GM12878 (cell line): ENCODE data around the gene NPNT.

Experiments
- BHLHE40 ChIP-seq, 2 experiments: fragments of 450-650 bp in 1 of 2; IDR thresholded peaks; 2 replicates each; pipeline ENCODE4 v1.6.1; 2011 to 2017; ENCODE audit warnings: low read depth in 2 of 2, borderline replicate concordance in 1 of 2, improper control_type of control experiment in 1 of 2, low read length in 1 of 2, mild to moderate bottlenecking in 1 of 2
- CHD2 ChIP-seq: IDR thresholded peaks from 2 replicates; pipeline ENCODE4 v1.6.1; 2011; ENCODE audit warnings: low read depth, low read length, improper control_type of control experiment, borderline replicate concordance
- CTCF ChIP-seq, 3 experiments: IDR thresholded peaks in 2 of 3; conservative IDR thresholded peaks in 1 of 3; 2 replicates each; pipeline ENCODE4 v1.5.1; 2011; ENCODE audit warnings: low read depth in 3 of 3, low read length in 3 of 3, mild to moderate bottlenecking in 3 of 3, control low read depth in 2 of 3, moderate library complexity in 2 of 3, inconsistent platforms in 1 of 3, mixed read lengths in 1 of 3; ENCODE audit not compliant: control insufficient read depth in 2 of 3, insufficient read depth in 1 of 3; ENCODE audit errors: extremely low read depth in 1 of 3
- ELK1 ChIP-seq: IDR thresholded peaks from 2 replicates; pipeline ENCODE4 v1.6.1; 2012; ENCODE audit warnings: low read depth, low read length, improper control_type of control experiment
- NRF1 ChIP-seq: conservative IDR thresholded peaks from 2 replicates; pipeline ENCODE4 v1.6.1; 2011; ENCODE audit warnings: mild to moderate bottlenecking, low read depth, low read length, improper control_type of control experiment
- POLR2AphosphoS5 ChIP-seq: IDR thresholded peaks from 2 replicates; pipeline ENCODE4 v1.6.1; 2011; ENCODE audit warnings: mild to moderate bottlenecking, low read length, inconsistent platforms
- RAD21 ChIP-seq: IDR thresholded peaks from 2 replicates; pipeline ENCODE4 v1.6.1; 2011; ENCODE audit warnings: mild to moderate bottlenecking, low read depth, low read length, moderate library complexity; ENCODE audit not compliant: insufficient read depth
- RB1 ChIP-seq: fragments of 450-650 bp; formaldehyde crosslinking; IDR thresholded peaks from 2 replicates; pipeline ENCODE4 v1.6.1; 2017; ENCODE audit warnings: mild to moderate bottlenecking, borderline replicate concordance
- REST ChIP-seq: IDR thresholded peaks from 2 replicates; pipeline ENCODE4 v1.6.1; 2012; ENCODE audit warnings: mild to moderate bottlenecking, low read depth, low read length
- RFX5 ChIP-seq: IDR thresholded peaks from 2 replicates; pipeline ENCODE4 v1.6.1; 2011; ENCODE audit warnings: low read depth, low read length, improper control_type of control experiment
- SP1 ChIP-seq: IDR thresholded peaks from one replicate; pipeline ENCODE4 v1.6.1; 2011; ENCODE audit warnings: low read depth, low read length
- SREBF2 ChIP-seq: IDR thresholded peaks from 2 replicates; pipeline ENCODE4 v1.6.1; 2012; ENCODE audit warnings: mild to moderate bottlenecking, low read length
- ZZZ3 ChIP-seq: IDR thresholded peaks from 2 replicates; pipeline ENCODE4 v1.6.1; 2011; ENCODE audit warnings: low read depth; ENCODE audit not compliant: control insufficient read depth, insufficient read length

- no peak for TF ChIP-seq ZZZ3
- TF ChIP-seq CHD2: no peak
- no peak for TF ChIP-seq NRF1
- no peak for TF ChIP-seq RB1
- no peak for TF ChIP-seq POLR2AphosphoS5
- TF ChIP-seq REST: no peak
- TF ChIP-seq ELK1: no peak
- no peak for TF ChIP-seq CTCF (IDR thresholded peaks at IDR 0.05 in 2 of 3, conservative IDR thresholded peaks at IDR 0.05 in 1 of 3; ENCODE audit: control insufficient read depth in 2 of 3, extremely low read depth in 1 of 3, insufficient read depth in 1 of 3, low read depth in 3 of 3, low read length in 3 of 3)
- no peak for TF ChIP-seq RFX5
- TF ChIP-seq SREBF2: no peak
- no peak for TF ChIP-seq SP1
- no peak for TF ChIP-seq RAD21
- TF ChIP-seq BHLHE40 (IDR thresholded peaks at IDR 0.05; ENCODE audit: borderline replicate concordance in 1 of 2, low read depth in 2 of 2, low read length in 1 of 2): no peak
Observed at GRCh38 chr4:105911426-105911825, 16.2 kb downstream of the NPNT start.
